ENCODE measurements around the gene USF2. TPM values are rescaled to one million over a fixed set of nuclear protein-coding genes. Genes with fewer than 3 reads are reported as not detected.

The USF2 gene
- total RNA-seq, 1 donor from 2014 or later = 236 TPM

DNA sequence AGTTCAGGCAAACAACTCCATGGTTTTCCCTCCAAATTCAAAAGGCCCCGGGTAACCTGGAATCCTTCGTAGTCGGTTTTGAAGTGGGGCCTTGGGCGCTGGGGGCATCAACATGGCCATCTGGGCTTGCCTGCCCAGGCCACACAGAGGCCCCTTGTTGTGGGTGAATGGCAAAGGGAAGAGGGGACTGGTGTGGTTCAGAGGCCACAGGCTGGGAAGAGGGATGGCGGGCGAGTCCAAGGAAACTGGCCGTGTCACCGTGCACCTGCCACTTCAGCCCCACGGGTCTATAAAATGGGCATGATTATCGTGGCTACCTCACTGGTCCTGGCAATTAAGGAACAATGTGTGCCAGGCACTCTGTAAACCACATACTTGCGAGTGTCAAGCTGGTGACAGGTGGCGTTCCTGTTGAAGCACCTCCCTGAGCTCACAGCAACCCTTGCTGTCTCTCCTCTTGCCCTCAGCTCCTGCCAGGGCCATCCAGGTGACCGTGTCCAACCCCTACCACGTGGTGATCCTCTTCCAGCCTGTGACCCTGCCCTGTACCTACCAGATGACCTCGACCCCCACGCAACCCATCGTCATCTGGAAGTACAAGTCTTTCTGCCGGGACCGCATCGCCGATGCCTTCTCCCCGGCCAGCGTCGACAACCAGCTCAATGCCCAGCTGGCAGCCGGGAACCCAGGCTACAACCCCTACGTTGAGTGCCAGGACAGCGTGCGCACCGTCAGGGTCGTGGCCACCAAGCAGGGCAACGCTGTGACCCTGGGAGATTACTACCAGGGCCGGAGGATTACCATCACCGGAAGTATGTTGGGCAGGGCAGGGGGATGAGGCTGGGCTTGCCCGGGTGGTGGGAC is 18.7 kb upstream of the USF2 start:
- DNase-seq = no peak
- Mint-ChIP-seq H3K4me3 (peak overlapping the region; percentile 91), H3K36me3 (ENCODE audit: low read depth) (peaks cover 27% of the 10 kb centered on the region), H3K9me3 (no peaks in the 10 kb centered on the region), H3K27me3 (peaks cover 2% of the 10 kb centered on the region), H3K27ac (peak overlapping the region; percentile 46), H3K4me1 (peaks cover 31% of the 10 kb centered on the region)
- no peak for ATAC-seq (ENCODE audit: low read depth)
- POLR2A ChIA-PET = interaction anchor here (1.2 to 1.9 kb wide), 3 partner anchors 15 to 97 kb away, joined by 4 to 11 read pairs (median 4); partner anchors contain the start of genes FFAR1 and USF2
- CTCF ChIA-PET = interaction anchor here (1.2 kb wide), 1 partner anchor 14 kb away, joined by 3 read pairs; no protein-coding TSS in a partner anchor
- intact Hi-C loops (cut with micrococcal nuclease) = no loop called here
- TF ChIP-seq, protein P1, sequence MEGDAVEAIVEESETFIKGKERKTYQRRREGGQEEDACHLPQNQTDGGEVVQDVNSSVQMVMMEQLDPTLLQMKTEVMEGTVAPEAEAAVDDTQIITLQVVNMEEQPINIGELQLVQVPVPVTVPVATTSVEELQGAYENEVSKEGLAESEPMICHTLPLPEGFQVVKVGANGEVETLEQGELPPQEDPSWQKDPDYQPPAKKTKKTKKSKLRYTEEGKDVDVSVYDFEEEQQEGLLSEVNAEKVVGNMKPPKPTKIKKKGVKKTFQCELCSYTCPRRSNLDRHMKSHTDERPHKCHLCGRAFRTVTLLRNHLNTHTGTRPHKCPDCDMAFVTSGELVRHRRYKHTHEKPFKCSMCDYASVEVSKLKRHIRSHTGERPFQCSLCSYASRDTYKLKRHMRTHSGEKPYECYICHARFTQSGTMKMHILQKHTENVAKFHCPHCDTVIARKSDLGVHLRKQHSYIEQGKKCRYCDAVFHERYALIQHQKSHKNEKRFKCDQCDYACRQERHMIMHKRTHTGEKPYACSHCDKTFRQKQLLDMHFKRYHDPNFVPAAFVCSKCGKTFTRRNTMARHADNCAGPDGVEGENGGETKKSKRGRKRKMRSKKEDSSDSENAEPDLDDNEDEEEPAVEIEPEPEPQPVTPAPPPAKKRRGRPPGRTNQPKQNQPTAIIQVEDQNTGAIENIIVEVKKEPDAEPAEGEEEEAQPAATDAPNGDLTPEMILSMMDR (IDR thresholded peaks at IDR 0.05) = no peak

DNA sequence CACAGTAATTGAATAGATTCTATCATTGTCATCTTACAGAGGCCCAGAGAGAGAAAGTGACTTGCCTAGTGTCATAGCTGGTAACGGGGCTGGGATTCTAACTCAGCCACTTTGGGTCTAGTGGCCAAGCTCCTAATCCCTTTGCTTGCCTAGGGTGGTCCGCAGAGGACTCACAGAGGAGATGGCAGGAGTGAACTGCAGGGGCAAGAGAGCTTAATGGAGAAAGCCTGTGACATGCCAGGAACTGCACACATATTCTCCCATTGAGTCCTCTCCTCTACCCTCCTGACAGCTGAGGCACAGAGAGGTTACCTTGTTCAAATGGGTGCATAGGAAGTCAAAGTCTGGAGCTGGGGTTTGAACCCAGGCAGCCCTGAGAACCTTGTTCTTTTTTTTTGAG is 17.3 kb upstream of the USF2 start:
- ChIA-PET CTCF (interaction anchor here (1.2 kb wide), 1 partner anchor 12 kb away, joined by 3 read pairs; no protein-coding TSS in a partner anchor), POLR2A (interaction anchor here (0.6 to 1.9 kb wide), 4 partner anchors 13 to 96 kb away, joined by 3 to 15 read pairs (median 4); partner anchors contain the start of genes FFAR1 and USF2)
- Mint-ChIP-seq H3K27ac (peak overlapping the region; percentile 56), H3K4me1 (peaks cover 33% of the 10 kb centered on the region), H3K36me3 (ENCODE audit: low read depth) (peaks cover 34% of the 10 kb centered on the region), H3K27me3 (peaks cover 2% of the 10 kb centered on the region), H3K4me3 (no peak overlapping the region), H3K9me3 (no peaks in the 10 kb centered on the region)
- ATAC-seq (ENCODE audit: low read depth) (no peak), DNase-seq (no peak)
- intact Hi-C loops (cut with micrococcal nuclease) = no loop called here
- TF ChIP-seq, protein P1 (IDR thresholded peaks at IDR 0.05) = no peak

DNA sequence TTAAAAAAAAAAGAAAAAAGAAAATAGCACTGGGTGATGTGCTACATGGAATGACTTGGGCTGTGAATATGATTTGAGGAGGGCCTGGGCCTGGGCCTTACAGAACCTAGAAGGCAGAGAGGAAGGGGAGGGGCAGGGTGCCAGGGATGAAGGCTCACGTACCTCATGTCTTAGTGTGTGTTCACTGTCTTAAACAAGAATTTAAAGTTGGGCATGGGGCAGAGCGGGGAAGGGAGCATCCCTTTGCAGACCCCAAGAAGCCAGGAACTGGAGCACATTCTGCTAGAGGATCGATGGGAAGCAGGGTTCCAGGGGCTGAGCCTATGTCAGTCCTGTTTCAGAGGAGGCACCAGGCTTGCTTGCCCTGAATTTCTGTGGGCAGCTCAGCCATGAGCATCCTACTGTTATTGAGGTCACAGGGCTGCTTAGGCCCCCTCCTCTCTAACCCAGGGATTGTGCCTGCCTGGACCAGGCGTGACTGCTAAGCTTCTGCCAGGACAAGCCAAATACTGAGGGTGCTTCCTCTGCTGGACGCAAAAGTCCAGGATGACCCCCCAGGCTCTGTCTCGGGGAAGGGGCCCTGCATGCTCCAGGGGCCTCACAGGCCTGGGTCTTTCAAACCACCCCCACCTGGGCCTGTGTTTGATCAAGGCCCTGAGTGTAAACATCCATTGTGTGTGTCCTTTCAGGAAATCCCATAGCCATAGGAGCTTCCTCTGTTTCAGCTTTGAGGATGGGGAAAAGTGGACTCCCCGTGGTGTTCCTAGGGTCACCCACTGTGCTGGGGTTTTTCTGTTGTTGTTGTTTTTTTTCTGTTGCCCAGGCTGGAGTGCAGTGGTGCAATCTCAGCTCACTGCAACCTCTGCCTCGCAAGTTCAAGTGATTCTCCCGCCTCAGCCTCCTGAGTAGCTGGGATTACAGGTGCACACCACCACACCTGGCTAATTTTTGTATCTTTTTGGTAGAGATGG is 15.2 kb upstream of the USF2 start:
- no peaks in the 10 kb centered on the region for H3K9me3 Mint-ChIP-seq
- DNase-seq = no peak

DNA sequence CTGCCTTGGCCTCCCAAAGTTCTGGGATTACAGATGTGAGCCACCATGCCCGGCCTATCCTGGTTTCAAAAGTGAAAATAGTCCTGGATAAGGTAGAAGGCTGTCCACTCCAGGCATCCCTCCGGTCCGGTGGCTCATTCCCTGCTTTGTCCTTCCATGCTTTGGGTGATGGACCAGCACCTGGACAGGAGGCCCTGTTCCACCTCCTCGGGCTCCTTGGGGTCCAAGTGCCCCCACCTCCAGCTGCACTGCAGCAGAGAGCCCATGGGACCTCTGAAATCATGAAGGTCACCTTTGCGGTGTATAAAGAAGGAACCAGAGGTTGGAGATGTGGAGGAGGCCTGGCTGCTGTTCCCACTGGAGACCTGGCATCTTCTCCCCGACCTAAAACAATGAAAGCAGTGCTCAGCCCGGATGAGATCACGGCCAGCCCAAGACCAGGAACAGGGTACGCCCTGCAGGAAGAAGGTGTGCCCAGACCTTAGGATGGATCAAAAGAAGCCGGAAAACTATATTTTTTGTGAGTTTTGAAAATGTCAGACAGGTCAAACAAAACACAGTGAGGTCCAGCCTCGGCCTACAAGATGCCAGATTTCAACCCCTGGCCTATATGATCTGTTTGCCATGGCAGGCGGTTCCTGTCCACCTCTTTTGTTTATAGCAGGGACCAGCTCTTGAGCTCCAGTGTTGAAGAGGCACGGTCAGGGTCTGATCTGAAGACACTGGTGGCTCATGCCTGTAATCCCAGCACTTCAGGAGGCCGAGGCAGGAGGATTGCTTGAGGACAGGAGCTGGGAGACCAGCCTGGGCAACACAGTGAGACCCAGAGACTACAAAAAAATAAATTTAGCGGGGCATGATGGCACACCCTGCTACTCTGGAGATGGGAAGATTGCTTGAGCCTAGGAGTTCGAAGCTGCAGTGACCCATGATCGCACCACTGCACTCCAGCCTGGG is 14.1 kb upstream of the USF2 start:
- no peak overlapping the region for H3K4me3 Mint-ChIP-seq
- DNase-seq (no peak), ATAC-seq (ENCODE audit: low read depth) (no peak)
- H3K9me3 Mint-ChIP-seq = no peaks in the 10 kb centered on the region
- TF ChIP-seq, protein P1 (IDR thresholded peaks at IDR 0.05) = no peak
- peaks cover 29% of the 10 kb centered on the region for H3K36me3 Mint-ChIP-seq (ENCODE audit: low read depth)
- no peak overlapping the region for H3K27ac Mint-ChIP-seq
- POLR2A ChIA-PET = interaction anchor here (0.6 to 3.2 kb wide), 4 partner anchors 9 to 101 kb away, joined by 3 to 13 read pairs (median 4); no protein-coding TSS in a partner anchor
- CTCF ChIA-PET = no interaction called here
- H3K4me1 Mint-ChIP-seq = peaks cover 10% of the 10 kb centered on the region
- intact Hi-C loops (cut with micrococcal nuclease) = no loop called here
- H3K27me3 Mint-ChIP-seq = no peaks in the 10 kb centered on the region

More for the DNA sequence above, 15.2 kb upstream of the USF2 start:
- Mint-ChIP-seq H3K4me1 (peaks cover 21% of the 10 kb centered on the region), H3K36me3 (ENCODE audit: low read depth) (peaks cover 31% of the 10 kb centered on the region), H3K27me3 (no peaks in the 10 kb centered on the region), H3K4me3 (no peak overlapping the region), H3K27ac (no peak overlapping the region)
- TF ChIP-seq, protein P1 (IDR thresholded peaks at IDR 0.05) = no peak
- ChIA-PET POLR2A (no interaction called here), CTCF (no interaction called here)
- no peak for ATAC-seq (ENCODE audit: low read depth)
- intact Hi-C loops (cut with micrococcal nuclease) = no loop called here

All from activated B cell treated with CpG ODN at 0.5 μM for 24 hours (primary cell).